ENCODE measurements around the gene SAMD10. TPM values are rescaled to one million over a fixed set of nuclear protein-coding genes. Genes with fewer than 3 reads are reported as not detected.
A peak's percentile ranks its signal among the peaks of the same experiment; 100 is the strongest.

SAMD10 gene
- total and polyA plus RNA-seq, 2 experiments from 2014 or later: 20.3 to 36.5 TPM

DNA sequence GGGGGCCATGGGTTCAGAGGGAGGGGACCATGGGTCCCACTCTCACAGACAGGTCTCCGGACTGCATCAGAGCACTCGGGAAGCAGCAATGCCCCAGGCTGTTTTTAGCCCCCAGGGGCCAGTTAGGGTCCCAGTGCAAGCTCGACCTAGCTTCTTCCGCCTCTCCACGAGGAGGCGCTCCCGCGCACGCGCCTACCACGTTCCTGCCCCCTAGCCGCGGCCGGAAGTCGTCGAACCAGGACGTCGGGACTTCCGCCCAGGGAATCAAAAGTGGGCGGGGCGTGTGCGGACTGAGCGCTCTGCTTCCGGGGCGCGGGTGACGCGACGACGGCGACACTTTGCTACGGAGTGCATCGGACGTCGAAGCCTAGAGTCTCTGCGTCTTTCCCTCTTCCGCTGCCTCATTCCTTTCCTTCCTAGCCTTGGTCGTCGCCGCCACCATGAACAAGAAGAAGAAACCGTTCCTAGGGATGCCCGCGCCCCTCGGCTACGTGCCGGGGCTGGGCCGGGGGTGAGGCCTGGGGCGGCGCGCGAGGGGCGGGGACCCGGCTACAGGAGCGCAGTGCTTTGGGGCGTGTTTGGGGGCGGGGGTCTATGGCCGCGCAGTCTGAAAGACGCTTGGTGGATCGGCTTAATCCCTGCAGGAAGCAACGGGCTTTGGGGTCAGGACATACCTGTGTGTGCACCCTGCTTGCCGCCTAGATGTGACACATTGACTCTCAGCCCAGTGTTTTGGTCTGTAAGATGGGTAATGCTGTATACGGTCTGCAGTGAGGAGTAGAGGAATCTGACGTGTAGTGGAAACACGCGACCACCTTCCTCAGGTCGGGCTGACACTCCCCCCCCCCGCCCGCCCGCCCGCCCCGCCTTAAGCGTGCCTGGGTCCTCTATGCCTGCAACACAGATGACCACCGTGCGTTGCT, 1.6 kb upstream of the SAMD10 start, which contains the start of gene PRPF6:
Gene PRPF6 (plus strand): TSS at position 327 of the 923 bp plus-strand sequence. CDS start 114 bp downstream, at position 441.
- H3K36me3 ChIP-seq: peaks cover 17% of the 10 kb centered on the region
- H3K27me3 ChIP-seq: no peaks in the 10 kb centered on the region
- TF ChIP-seq, protein P1, sequence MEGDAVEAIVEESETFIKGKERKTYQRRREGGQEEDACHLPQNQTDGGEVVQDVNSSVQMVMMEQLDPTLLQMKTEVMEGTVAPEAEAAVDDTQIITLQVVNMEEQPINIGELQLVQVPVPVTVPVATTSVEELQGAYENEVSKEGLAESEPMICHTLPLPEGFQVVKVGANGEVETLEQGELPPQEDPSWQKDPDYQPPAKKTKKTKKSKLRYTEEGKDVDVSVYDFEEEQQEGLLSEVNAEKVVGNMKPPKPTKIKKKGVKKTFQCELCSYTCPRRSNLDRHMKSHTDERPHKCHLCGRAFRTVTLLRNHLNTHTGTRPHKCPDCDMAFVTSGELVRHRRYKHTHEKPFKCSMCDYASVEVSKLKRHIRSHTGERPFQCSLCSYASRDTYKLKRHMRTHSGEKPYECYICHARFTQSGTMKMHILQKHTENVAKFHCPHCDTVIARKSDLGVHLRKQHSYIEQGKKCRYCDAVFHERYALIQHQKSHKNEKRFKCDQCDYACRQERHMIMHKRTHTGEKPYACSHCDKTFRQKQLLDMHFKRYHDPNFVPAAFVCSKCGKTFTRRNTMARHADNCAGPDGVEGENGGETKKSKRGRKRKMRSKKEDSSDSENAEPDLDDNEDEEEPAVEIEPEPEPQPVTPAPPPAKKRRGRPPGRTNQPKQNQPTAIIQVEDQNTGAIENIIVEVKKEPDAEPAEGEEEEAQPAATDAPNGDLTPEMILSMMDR (IDR thresholded peaks at IDR 0.05; ENCODE audit: low read depth, low read length): peak; percentile 94
- H3K4me3 ChIP-seq: peak within 1 kb of the TSS; percentile 75
- peak; percentile 97 to 99 for DNase-seq (ENCODE audit: low read depth in 1 of 2, low spot score in 1 of 2)
- peaks cover 8% of the 10 kb centered on the region for H3K4me1 ChIP-seq (ENCODE audit: low read depth)
- no peaks in the 10 kb centered on the region for H3K9me3 ChIP-seq (ENCODE audit: low read depth)
- peak within 1 kb of the TSS; percentile 91 for H3K27ac ChIP-seq

DNA sequence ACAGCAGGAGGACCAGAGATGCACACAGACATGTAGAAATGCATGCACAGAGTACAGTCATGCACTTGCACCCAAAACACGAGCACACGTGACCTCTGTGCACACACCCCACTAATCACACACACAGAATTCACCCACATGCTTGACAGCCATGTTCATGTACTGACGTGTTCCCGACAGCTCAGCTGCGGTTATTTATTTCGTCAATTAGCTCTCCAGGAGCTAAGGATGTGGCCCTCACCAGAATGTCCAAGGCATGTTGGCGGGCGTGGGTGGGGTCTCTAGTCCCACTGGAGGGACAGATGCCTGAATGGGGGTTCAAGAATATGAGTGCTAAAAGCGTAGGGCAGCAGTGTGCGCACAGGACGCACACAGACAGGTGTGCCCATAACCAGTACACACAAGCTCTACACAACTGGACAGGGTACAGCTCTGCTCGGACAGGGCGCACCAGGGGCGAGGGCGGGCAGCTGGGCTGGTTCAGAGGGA, 919 bp upstream of the SAMD10 start:
- TF ChIP-seq, protein P1 (IDR thresholded peaks at IDR 0.05; ENCODE audit: low read depth, low read length): no peak
- Histone ChIP-seq H3K4me3 (peak overlapping the region; percentile 75), H3K27ac (no peak overlapping the region), H3K36me3 (peaks cover 10% of the 10 kb centered on the region), H3K4me1 (ENCODE audit: low read depth) (peaks cover 8% of the 10 kb centered on the region), H3K9me3 (ENCODE audit: low read depth) (no peaks in the 10 kb centered on the region), H3K27me3 (no peaks in the 10 kb centered on the region)
- peak in 1 of 2 donors; percentile 10 for DNase-seq (ENCODE audit: low read depth in 1 of 2, low spot score in 1 of 2)

DNA sequence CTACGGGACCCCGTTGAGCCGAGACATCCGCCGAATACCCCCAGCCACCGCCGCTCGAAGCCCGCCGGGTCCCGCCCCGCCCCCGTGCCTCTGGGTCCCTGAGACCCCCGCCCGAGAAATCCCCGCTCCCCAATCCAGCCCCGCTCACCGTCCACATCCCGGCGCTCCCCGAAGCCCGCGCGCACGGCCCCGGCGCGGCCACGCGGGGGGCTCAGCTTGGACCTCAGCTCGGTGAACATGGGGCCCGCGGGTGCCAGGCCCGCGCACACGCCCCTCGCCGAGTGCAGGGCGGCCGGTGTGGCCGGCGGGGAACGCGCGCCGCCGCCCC, 249 bp downstream of the SAMD10 start:
- no peak for DNase-seq (ENCODE audit: low read depth in 1 of 2, low spot score in 1 of 2)
- Histone ChIP-seq H3K27ac (no peak overlapping the region), H3K27me3 (no peaks in the 10 kb centered on the region), H3K4me3 (peak overlapping the region; percentile 75), H3K9me3 (ENCODE audit: low read depth) (no peaks in the 10 kb centered on the region), H3K4me1 (ENCODE audit: low read depth) (peaks cover 8% of the 10 kb centered on the region), H3K36me3 (no peaks in the 10 kb centered on the region)
- TF ChIP-seq, protein P1 (IDR thresholded peaks at IDR 0.05; ENCODE audit: low read depth, low read length): no peak

DNA sequence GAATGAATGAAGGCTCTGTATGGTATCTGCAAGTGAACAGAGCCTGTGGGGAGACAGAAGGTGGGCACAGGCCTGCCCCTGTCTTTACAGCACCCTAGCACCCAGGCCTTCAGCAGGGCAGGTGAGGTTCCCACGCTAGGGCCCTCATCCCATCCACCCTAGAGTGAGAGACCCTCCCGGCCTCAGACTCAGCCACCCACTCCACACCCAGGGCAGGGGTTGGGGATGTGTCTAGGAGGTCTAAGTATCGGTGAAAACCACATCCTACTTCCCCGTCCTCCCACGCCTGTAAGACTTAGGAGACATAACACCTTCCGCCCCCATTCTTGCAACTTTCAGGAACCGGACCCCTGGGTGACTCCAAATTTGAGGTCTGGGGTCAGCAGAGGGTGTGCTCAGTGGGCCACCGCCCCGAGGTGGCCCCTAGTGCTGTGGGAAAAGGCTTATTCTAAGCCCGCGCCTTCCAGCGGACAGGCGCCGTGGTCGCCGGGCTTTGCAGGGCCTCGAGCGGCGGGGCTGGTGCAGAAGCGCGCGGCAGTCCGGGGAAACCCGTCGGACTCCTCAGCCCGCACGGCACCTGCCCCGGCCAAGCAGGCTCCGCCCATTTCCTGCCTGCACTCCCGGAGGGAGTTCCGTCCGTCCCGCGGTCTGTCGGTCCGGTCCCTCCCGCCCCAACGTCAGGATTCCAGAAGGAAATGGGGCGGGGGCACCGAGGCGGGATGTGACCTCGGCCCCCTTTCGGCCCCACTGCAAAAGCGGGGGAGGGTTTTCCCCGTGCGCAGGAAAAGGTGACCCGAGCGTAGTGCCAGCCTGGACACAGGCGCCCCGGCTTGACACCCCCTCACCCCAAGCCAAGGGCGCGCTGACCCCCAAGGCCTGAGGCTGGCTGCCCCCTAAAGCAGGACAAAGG, 868 bp downstream of the SAMD10 start:
- Histone ChIP-seq H3K4me3 (peak overlapping the region; percentile 75), H3K36me3 (no peaks in the 10 kb centered on the region), H3K27ac (no peak overlapping the region), H3K27me3 (no peaks in the 10 kb centered on the region), H3K4me1 (ENCODE audit: low read depth) (peaks cover 8% of the 10 kb centered on the region), H3K9me3 (ENCODE audit: low read depth) (no peaks in the 10 kb centered on the region)
- DNase-seq (ENCODE audit: low read depth in 1 of 2, low spot score in 1 of 2): peak; percentile 49 to 78
- TF ChIP-seq, protein P1 (IDR thresholded peaks at IDR 0.05; ENCODE audit: low read depth, low read length): no peak

DNA sequence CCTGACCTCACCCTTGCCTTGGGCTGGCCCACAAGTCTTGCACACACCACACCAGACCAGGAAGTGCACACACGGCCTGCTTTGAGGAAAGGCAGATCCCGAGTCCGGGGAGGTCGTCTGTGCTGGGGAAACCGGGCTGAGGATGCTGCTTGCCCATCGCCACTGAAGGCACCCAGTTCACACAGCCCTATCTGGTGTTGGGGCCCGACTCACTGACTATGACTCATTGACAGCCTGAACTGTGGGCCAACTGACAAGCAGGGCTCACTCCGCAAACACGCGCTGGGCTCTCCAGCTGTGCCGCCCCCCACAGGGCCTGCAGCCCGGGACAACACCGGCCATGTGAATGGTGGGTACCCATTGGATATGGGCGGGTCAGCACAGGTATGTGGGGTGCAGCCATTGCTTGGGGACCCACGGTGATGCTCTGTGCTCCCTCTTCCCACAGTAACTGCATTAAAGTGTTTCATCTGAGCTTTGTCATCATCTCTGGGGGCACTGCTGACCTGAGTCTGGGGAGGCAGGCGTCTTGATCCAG, 1.6 kb downstream of the SAMD10 start:
- Histone ChIP-seq H3K27ac (no peak overlapping the region), H3K36me3 (no peaks in the 10 kb centered on the region), H3K4me1 (ENCODE audit: low read depth) (peaks cover 8% of the 10 kb centered on the region), H3K4me3 (no peak overlapping the region), H3K27me3 (no peaks in the 10 kb centered on the region), H3K9me3 (ENCODE audit: low read depth) (no peaks in the 10 kb centered on the region)
- TF ChIP-seq, protein P1 (IDR thresholded peaks at IDR 0.05; ENCODE audit: low read depth, low read length): no peak
- DNase-seq (ENCODE audit: low read depth in 1 of 2, low spot score in 1 of 2): peak in 1 of 2 donors; percentile 75

Data from cardiac muscle cell (in vitro differentiated cells and primary cell).